Choroid plexus epithelial cell (primary cell): ENCODE data around the gene KIF3C.

ENCODE experiments used
- DNase-seq: peaks from one replicate; pipeline ENCODE4 v3.0.0-alpha.2; 2010; ENCODE audit warnings: low read depth
- H3K4me3 ChIP-seq: 2 replicates; pipeline ENCODE4 v1.5.1; 2011; ENCODE audit warnings: low read depth, mild to moderate bottlenecking, control low read depth, low read length, moderate library complexity
- CTCF ChIP-seq: conservative IDR thresholded peaks from 2 replicates; pipeline ENCODE4 v1.5.1; 2011; ENCODE audit warnings: low read depth, mild to moderate bottlenecking, control low read depth, inconsistent platforms, low read length, moderate library complexity

Gene KIF3C

GRCh38 chr2:25982968-25983280 lies 627 bp upstream of the KIF3C start:
- TF ChIP-seq CTCF, result no peak
- H3K4me3 ChIP-seq, result peak overlapping the region; percentile 77
- DNase-seq, result no peak

GRCh38 chr2:25981596-25982272 lies 563 bp downstream of the KIF3C start:
- peak; percentile 13 for TF ChIP-seq CTCF
- peak overlapping the region; percentile 77 for H3K4me3 ChIP-seq
- DNase-seq, result peak; percentile 26

GRCh38 chr2:25980951-25981350 lies 1.3 kb downstream of the KIF3C start:
- no peak for DNase-seq
- no peak for TF ChIP-seq CTCF
- H3K4me3 ChIP-seq, result no peak overlapping the region

GRCh38 chr2:25980076-25980887 lies 2.0 kb downstream of the KIF3C start:
- TF ChIP-seq CTCF, result no peak
- no peak for DNase-seq
- H3K4me3 ChIP-seq, result no peak overlapping the region

- peak; percentile 12 for DNase-seq
- no peak overlapping the region for H3K4me3 ChIP-seq
- TF ChIP-seq CTCF, result no peak
These were observed 3.3 kb downstream of the KIF3C start for GRCh38 chr2:25979001-25979400.

- DNase-seq, result peak; percentile 37
- TF ChIP-seq CTCF, result no peak
These were observed 4.5 kb downstream of the KIF3C start for GRCh38 chr2:25977768-25978167.

More at GRCh38 chr2:25977768-25978167, 4.5 kb downstream of the KIF3C start:
- H3K4me3 ChIP-seq, result no peak overlapping the region
